Heart left ventricle (tissue), 13 donors: ENCODE results near the gene ADGRL3.

Experiments used
- CTCF ChIP-seq, 12 donors: fragments of 200-600 bp; sonication (generic) in 4 of 12; IDR thresholded peaks; one replicate each; pipeline versions ENCODE4 v1.5.0 to v1.8.0; 2018 to 2022; ENCODE audit warnings: antibody characterized with exemption in 12 of 12, mild to moderate bottlenecking in 5 of 12
- POLR2A ChIP-seq, 2 donors: fragments of 450-650 bp; IDR thresholded peaks; one replicate each; pipeline ENCODE4 v1.6.1; 2017; ENCODE audit warnings: antibody characterized with exemption in 2 of 2, mild to moderate bottlenecking in 2 of 2, moderate library complexity in 2 of 2
- donor health status: ischemic (EF 13 %, LVEDD 7.1; RV severe dilation, severe dysfunction).
- donor health status: DM: no; HTN: yes; CAD: no.
- donor health status: DM: no; HTN: no; CAD: no.
- donor health status: ischemic (EF 25% LVEDD 6.9; RV normal size, moderate dysfunction).
- donor health status: ischemic (EF 25% LVEDD 5.7; RV mildly dilated, moderate dysfunction).
- donor health status: ischemic (EF 35%, LVEDD 5.7; RV mildly dilated, moderate dysfunction).
- donor health status: nonischemic (EF 11% LVEDD 7.7; RV severe dilation, severe dysfunction).
- donor health status: DM: yes; HTN: yes; CAD: no.
- donor health status: PGD.
- donor health status: ischemic (EF 29% LVEDD 5.4; RV normal size, mild dysfunction).
- donor health status: nonischemic (EF 23%, LVEDD 6.1; RV moderate dilation, normal function).

- TF ChIP-seq CTCF (IDR thresholded peaks at IDR 0.05), result no peak
- no peak for TF ChIP-seq POLR2A (IDR thresholded peaks at IDR 0.05)
These were observed 918.4 kb downstream of the ADGRL3 start for GRCh38 chr4:62118558-62118957.
